HL-60 (cell line): Measurements from ENCODE around the gene SNX18.

Source experiments
- DNase-seq, 2 experiments: peaks; one replicate each; pipeline ENCODE4 v3.0.0-alpha.2; 2010 to 2020; ENCODE audit warnings: low read depth in 1 of 2, low spot score in 1 of 2
- H3K27ac ChIP-seq: fragments of 250-450 bp; sonication (Bioruptor Pico); replicated peaks from 2 replicates; pipeline ENCODE4 v1.5.1; 2020; ENCODE audit warnings: mild to moderate bottlenecking, moderate library complexity
- H3K27me3 ChIP-seq: fragments of 250-450 bp; sonication (Bioruptor Pico); 2 replicates; pipeline ENCODE4 v1.5.1; 2021; ENCODE audit warnings: mild to moderate bottlenecking, moderate library complexity; ENCODE audit not compliant: insufficient read depth, poor library complexity, severe bottlenecking
- H3K4me3 ChIP-seq: replicated peaks from 2 replicates; pipeline ENCODE4 v1.5.1; 2011; ENCODE audit warnings: mild to moderate bottlenecking, control low read depth, low read length; ENCODE audit not compliant: insufficient read depth
- GABPA ChIP-seq: IDR thresholded peaks from 2 replicates; pipeline ENCODE4 v1.6.1; 2012; ENCODE audit warnings: low read depth
- POLR2AphosphoS5 ChIP-seq: IDR thresholded peaks from 2 replicates; pipeline ENCODE4 v1.6.1; 2012; ENCODE audit warnings: low read depth
- SPI1 ChIP-seq: IDR thresholded peaks from 2 replicates; pipeline ENCODE4 v1.6.1; 2012; ENCODE audit warnings: low read depth, mild to moderate bottlenecking, borderline replicate concordance
- TF ChIP-seq, protein P1 (sequence below): IDR thresholded peaks from 2 replicates; pipeline ENCODE4 v1.6.1; 2012; ENCODE audit warnings: low read depth; ENCODE audit not compliant: insufficient replicate concordance
- TF ChIP-seq, protein P2 (sequence below): IDR thresholded peaks from one replicate; pipeline ENCODE4 v1.5.1; 2011; ENCODE audit warnings: low read length, control low read depth, inconsistent platforms; ENCODE audit not compliant: insufficient read depth

The SNX18 gene

DNA sequence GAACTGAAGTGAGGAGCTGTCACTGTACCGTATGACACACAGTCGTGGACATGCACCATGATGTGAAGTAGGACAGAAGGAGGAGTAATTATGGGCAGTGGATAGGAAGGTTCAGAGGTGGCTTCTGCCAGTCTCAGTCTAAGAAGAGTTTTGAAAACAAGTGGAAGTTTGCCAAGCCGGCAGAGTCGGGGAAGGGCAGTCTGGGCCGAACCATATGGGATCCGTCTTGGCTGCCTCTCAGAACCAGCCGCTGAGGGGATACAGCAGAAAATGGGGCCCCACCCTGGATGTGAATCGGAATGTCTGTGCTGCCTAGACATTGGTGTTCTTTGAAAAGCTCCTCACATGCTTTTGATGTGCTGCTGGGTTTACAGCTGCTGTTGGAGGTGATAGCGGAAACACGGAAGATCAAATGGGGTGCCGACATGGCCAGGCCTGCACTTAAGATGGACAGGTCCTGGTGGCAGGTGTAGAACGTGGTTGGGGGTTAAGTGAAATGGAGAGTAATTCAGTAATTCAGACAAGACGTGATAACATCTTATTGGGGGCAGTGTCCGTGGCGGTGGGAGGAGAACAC, 11.2 kb downstream of the SNX18 start:
- TF ChIP-seq SPI1 (no peak), GABPA (no peak), POLR2AphosphoS5 (no peak)
- TF ChIP-seq, protein P1, sequence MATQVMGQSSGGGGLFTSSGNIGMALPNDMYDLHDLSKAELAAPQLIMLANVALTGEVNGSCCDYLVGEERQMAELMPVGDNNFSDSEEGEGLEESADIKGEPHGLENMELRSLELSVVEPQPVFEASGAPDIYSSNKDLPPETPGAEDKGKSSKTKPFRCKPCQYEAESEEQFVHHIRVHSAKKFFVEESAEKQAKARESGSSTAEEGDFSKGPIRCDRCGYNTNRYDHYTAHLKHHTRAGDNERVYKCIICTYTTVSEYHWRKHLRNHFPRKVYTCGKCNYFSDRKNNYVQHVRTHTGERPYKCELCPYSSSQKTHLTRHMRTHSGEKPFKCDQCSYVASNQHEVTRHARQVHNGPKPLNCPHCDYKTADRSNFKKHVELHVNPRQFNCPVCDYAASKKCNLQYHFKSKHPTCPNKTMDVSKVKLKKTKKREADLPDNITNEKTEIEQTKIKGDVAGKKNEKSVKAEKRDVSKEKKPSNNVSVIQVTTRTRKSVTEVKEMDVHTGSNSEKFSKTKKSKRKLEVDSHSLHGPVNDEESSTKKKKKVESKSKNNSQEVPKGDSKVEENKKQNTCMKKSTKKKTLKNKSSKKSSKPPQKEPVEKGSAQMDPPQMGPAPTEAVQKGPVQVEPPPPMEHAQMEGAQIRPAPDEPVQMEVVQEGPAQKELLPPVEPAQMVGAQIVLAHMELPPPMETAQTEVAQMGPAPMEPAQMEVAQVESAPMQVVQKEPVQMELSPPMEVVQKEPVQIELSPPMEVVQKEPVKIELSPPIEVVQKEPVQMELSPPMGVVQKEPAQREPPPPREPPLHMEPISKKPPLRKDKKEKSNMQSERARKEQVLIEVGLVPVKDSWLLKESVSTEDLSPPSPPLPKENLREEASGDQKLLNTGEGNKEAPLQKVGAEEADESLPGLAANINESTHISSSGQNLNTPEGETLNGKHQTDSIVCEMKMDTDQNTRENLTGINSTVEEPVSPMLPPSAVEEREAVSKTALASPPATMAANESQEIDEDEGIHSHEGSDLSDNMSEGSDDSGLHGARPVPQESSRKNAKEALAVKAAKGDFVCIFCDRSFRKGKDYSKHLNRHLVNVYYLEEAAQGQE: no peak
- TF ChIP-seq, protein P2, sequence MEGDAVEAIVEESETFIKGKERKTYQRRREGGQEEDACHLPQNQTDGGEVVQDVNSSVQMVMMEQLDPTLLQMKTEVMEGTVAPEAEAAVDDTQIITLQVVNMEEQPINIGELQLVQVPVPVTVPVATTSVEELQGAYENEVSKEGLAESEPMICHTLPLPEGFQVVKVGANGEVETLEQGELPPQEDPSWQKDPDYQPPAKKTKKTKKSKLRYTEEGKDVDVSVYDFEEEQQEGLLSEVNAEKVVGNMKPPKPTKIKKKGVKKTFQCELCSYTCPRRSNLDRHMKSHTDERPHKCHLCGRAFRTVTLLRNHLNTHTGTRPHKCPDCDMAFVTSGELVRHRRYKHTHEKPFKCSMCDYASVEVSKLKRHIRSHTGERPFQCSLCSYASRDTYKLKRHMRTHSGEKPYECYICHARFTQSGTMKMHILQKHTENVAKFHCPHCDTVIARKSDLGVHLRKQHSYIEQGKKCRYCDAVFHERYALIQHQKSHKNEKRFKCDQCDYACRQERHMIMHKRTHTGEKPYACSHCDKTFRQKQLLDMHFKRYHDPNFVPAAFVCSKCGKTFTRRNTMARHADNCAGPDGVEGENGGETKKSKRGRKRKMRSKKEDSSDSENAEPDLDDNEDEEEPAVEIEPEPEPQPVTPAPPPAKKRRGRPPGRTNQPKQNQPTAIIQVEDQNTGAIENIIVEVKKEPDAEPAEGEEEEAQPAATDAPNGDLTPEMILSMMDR: no peak
- H3K27me3 ChIP-seq: no peaks in the 10 kb centered on the region
- H3K27ac ChIP-seq: no peak overlapping the region
- no peak overlapping the region for H3K4me3 ChIP-seq
- DNase-seq: no peak

DNA sequence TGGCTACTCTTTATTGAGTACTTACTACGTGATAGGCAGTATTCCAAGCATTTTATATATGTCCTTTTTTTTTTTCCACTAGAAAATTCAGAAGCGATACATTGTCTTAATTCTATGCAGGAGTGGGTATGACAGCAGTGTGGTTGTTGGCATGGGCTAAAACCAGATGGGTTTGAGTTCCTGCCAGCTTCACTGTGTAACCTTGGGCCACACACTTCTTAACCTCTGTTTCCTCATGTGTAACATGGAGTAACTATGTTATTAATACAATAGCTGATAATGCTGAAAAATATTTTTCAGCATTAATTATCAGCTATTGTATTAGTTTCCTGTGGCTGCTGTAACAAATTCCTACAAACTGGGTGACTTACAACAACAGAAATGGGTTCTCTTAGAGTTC, 12.0 kb downstream of the SNX18 start:
- Histone ChIP-seq H3K4me3 (no peak overlapping the region), H3K27me3 (no peaks in the 10 kb centered on the region), H3K27ac (no peak overlapping the region)
- DNase-seq: no peak
- TF ChIP-seq, protein P2: no peak
- no peak for TF ChIP-seq GABPA
- TF ChIP-seq, protein P1: no peak
- TF ChIP-seq SPI1: no peak
- TF ChIP-seq POLR2AphosphoS5: no peak

DNA sequence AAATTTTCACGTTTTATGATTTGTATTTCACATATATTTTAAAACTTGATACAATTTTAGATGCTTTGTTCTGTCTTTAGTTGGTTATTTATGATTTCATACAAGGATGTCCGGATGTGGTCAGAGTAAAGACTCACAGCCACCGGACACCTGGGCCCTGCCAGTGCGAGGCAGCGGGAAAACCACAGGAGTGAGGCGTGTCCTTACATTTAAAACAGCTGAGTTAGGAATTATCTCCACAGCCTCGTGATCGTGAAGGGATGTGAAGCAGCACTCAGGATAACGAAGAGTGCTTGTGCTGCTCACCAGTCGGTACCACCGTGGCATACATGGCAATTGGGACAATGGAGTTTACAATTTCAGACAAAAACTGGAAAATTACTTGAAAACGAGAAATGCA, 14.0 kb downstream of the SNX18 start:
- DNase-seq: no peak
- TF ChIP-seq, protein P2: no peak
- no peak for TF ChIP-seq GABPA
- TF ChIP-seq SPI1: no peak
- TF ChIP-seq POLR2AphosphoS5: no peak
- TF ChIP-seq, protein P1: no peak
- H3K4me3 ChIP-seq: no peak overlapping the region
- H3K27me3 ChIP-seq: no peaks in the 10 kb centered on the region
- no peak overlapping the region for H3K27ac ChIP-seq
